Measurements from ENCODE around the gene AMBP. TPM values are rescaled to one million over a fixed set of nuclear protein-coding genes. Genes with fewer than 3 reads are reported as not detected.
A peak's percentile ranks its signal among the peaks of the same experiment; 100 is the strongest.

The AMBP gene
- total and polyA plus RNA-seq, 2 of the 13 experiments (the other 11 are each of a cell fraction or from before 2014, with no cell fraction given), result 1,510 to 2,580 TPM

- peak; percentile 24; the same call in 1 of the 2 replicates for TF ChIP-seq ZBTB3 (CRISPR knock-in tag; IDR thresholded peaks at IDR 0.05; ENCODE audit: borderline replicate concordance, low read depth)
These were observed 2.8 kb upstream of the AMBP start (continued) for GRCh38 chr9:114080773-114081440.

- Histone ChIP-seq H3K4me2 (ENCODE audit: low read depth, low read length) (peak overlapping the region; percentile 81), H3K79me2 (ENCODE audit: insufficient read depth, low read length) (peaks cover 38% of the 10 kb centered on the region), H3K27ac (ENCODE audit: extremely low read length, insufficient read depth, low read length) (peak overlapping the region; percentile 98), H3K4me3 (replicated peaks in 1 of 3; ENCODE audit: insufficient read depth in 1 of 3, low read depth in 2 of 3, low read length in 3 of 3) (peak overlapping the region in 2 of 3 experiments; percentile 9 to 47; a peak in 2 of 6 replicates), H3K9me3 (ENCODE audit: low read length) (no peaks in the 10 kb centered on the region), H4K20me1 (ENCODE audit: insufficient read depth, low read length) (peaks cover 13% of the 10 kb centered on the region), H2AFZ (ENCODE audit: low read length) (no peak overlapping the region), H3K27me3 (ENCODE audit: control insufficient read depth in 1 of 2, insufficient read depth in 2 of 2, low read length in 2 of 2) (no peaks in the 10 kb centered on the region; a peak in 1 of 5 replicates), H3K4me1 (ENCODE audit: insufficient read depth, low read length) (peaks cover 78% of the 10 kb centered on the region), H3K9ac (ENCODE audit: insufficient read depth, low read depth, low read length) (peak overlapping the region; percentile 87), H3K36me3 (replicated peaks in 1 of 2; ENCODE audit: control insufficient read depth in 1 of 2, insufficient read depth in 2 of 2, low read length in 2 of 2) (peaks cover 8 to 11% of the 10 kb centered on the region in 2 experiments; a peak in 4 of 5 replicates)
- POLR2A ChIA-PET, result interaction anchor here (1.2 to 7.4 kb wide), 16 partner anchors 9 to 244 kb away, joined by 4 to 75 read pairs (median 18); partner anchors contain the start of genes COL27A1 and KIF12
- no TSS peak for BruUV-seq (replicated peaks)
- 14% methylated on average over 5 of the region's 5 CpGs for WGBS (ENCODE audit: low lambda C conversion rate)
- intact Hi-C loops (cut with micrococcal nuclease; ENCODE audit: unreplicated experiment), result loop anchor here (5.0 kb wide), 1 partner anchor 187 kb away; no protein-coding TSS in a partner anchor
- ATAC-seq, result peak; percentile 7
- no peak for DNase-seq (ENCODE audit: low spot score)
- no peak for FAIRE-seq
- in situ Hi-C loops (cut with HindIII; ENCODE audit: extremely low pct_ligation_motif_present, low pct_unique_long_range_greater_than_20kb), result no loop called here
- CTCF ChIA-PET (ENCODE audit: low intra/inter-chr PET ratio, low total read pairs), result no interaction called here
- TF ChIP-seq HDAC6 (IDR thresholded peaks at IDR 0.05; ENCODE audit: low read depth, low read length), result no peak
- peak; percentile 13; the same call in 1 of the 2 replicates for TF ChIP-seq ZNF740 (CRISPR knock-in tag; IDR thresholded peaks at IDR 0.05)
- no peak for TF ChIP-seq POLR2AphosphoS2 (IDR thresholded peaks at IDR 0.05; ENCODE audit: low read depth, low read length)
- 0 out of 2 replicates have a peak, but pooled peaks have one; percentile 25 for TF ChIP-seq ZNF280D (CRISPR knock-in tag; IDR thresholded peaks at IDR 0.05)
- no peak for TF ChIP-seq ZNF576 (CRISPR knock-in tag; IDR thresholded peaks at IDR 0.05)
- no peak for TF ChIP-seq ASH2L (IDR thresholded peaks at IDR 0.05; ENCODE audit: insufficient read length, low read depth, low read length)
- no peak for TF ChIP-seq ZNF281 (CRISPR knock-in tag; IDR thresholded peaks at IDR 0.05; ENCODE audit: borderline replicate concordance)
- TF ChIP-seq ELF1 (CRISPR knock-in tag; IDR thresholded peaks at IDR 0.05), result no peak
- no peak for TF ChIP-seq TERF1 (CRISPR knock-in tag; IDR thresholded peaks at IDR 0.05)
- TF ChIP-seq EHMT2 (IDR thresholded peaks at IDR 0.05; ENCODE audit: borderline replicate concordance, low read depth, low read length), result peak; percentile 22
These were observed 2.2 kb upstream of the AMBP start for GRCh38 chr9:114080195-114080772.
